Neural crest cell (in vitro differentiated cells): ENCODE data around the gene SPRED1. TPM values are rescaled to one million over a fixed set of nuclear protein-coding genes. Genes with fewer than 3 reads are reported as not detected.

ENCODE experiments used
- DNase-seq: peaks from one replicate; pipeline ENCODE4 v3.0.0; 2021; ENCODE audit warnings: low read depth, mixed read lengths, low spot score
- H3K27ac Mint-ChIP-seq: one replicate; pipeline ENCODE4 v1.8.0; 2021; ENCODE audit warnings: mild to moderate bottlenecking, mixed read lengths; ENCODE audit not compliant: unreplicated experiment
- H3K27me3 Mint-ChIP-seq: 2 replicates; pipeline ENCODE4 v1.8.0; 2021; ENCODE audit warnings: low read depth, mild to moderate bottlenecking, mixed read lengths
- H3K36me3 Mint-ChIP-seq: 2 replicates; pipeline ENCODE4 v1.8.0; 2021; ENCODE audit warnings: low read depth, mild to moderate bottlenecking, mixed read lengths
- H3K4me1 Mint-ChIP-seq: 2 replicates; pipeline ENCODE4 v1.8.0; 2021; ENCODE audit warnings: mixed read lengths
- H3K4me3 Mint-ChIP-seq: one replicate; pipeline ENCODE4 v1.8.0; 2021; ENCODE audit warnings: mild to moderate bottlenecking, mixed read lengths
- H3K9me3 Mint-ChIP-seq: 2 replicates; pipeline ENCODE4 v1.8.0; 2021; ENCODE audit warnings: mixed read lengths
- CTCF ChIP-seq: fragments of 200-600 bp; sonication (generic); conservative IDR thresholded peaks from 2 replicates; pipeline ENCODE4 v1.5.0; 2021; ENCODE audit warnings: antibody characterized with exemption, mild to moderate bottlenecking
- total RNA-seq: library from RNA; stranded (reverse); gene quantifications from 2 replicates; pipeline ENCODE4 v1.2.1, GENCODE V29; 2021

Gene SPRED1
- total RNA-seq, 1 donor from 2014 or later: 44.2 TPM

DNA sequence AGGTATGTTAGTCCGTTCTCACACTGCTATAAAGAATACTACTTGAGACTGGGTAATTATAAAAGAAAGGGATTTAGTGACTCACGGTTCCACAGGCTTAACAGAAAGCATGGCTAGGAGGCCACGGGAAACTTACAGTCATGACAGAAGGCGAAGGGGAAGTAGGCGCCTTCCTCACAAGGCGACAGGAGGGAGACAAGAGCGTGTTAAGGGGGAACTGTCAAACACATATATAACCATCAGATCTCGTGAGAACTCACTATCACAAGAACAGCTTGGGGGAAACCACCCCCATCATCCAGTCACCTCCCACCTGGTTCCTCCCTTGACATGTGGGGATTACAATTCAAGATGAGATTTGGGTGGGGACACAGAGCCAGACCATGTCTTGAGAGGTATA lies 30.4 kb downstream of the SPRED1 start:
- H3K4me1 Mint-ChIP-seq: peaks cover 33% of the 10 kb centered on the region
- no peaks in the 10 kb centered on the region for H3K27me3 Mint-ChIP-seq
- H3K36me3 Mint-ChIP-seq: peaks cover 9% of the 10 kb centered on the region
- H3K27ac Mint-ChIP-seq: peak overlapping the region; percentile 4
- H3K4me3 Mint-ChIP-seq: no peak overlapping the region
- TF ChIP-seq CTCF: no peak
- no peak for DNase-seq
- peaks cover 3% of the 10 kb centered on the region for H3K9me3 Mint-ChIP-seq

- H3K9me3 Mint-ChIP-seq: peaks cover 7% of the 10 kb centered on the region
Observed at GRCh38 chr15:38285456-38285855, 32.8 kb downstream of the SPRED1 start.

DNA sequence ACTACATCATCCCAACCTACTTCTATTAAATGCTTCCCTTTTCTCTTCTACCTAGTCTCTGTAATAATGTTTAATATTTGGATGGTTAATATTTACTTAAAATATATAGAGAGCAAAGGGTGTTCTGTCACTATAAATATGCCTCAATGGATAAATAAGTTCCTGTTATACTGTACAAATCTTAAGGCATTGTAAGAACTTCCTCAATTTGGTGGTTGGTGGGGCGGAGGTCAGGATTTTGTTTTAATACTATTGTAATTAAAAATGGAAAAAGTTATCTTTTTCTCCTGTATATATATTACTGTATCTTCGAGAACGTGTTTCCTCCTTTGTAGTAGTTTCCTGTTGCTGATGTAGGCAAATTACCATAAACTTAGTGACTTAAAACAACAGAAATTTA lies 41.5 kb downstream of the SPRED1 start:
- no peak for DNase-seq
- Mint-ChIP-seq H3K27me3 (no peaks in the 10 kb centered on the region), H3K36me3 (peaks cover 36% of the 10 kb centered on the region), H3K9me3 (peaks cover 18% of the 10 kb centered on the region), H3K4me1 (peaks cover 20% of the 10 kb centered on the region), H3K27ac (no peak overlapping the region), H3K4me3 (no peak overlapping the region)
- TF ChIP-seq CTCF: no peak

More at GRCh38 chr15:38285456-38285855, 32.8 kb downstream of the SPRED1 start:
- Mint-ChIP-seq H3K4me1 (peaks cover 21% of the 10 kb centered on the region), H3K27ac (peak overlapping the region; percentile 12), H3K36me3 (peaks cover 25% of the 10 kb centered on the region), H3K27me3 (no peaks in the 10 kb centered on the region), H3K4me3 (no peak overlapping the region)
- DNase-seq: no peak
- no peak for TF ChIP-seq CTCF

DNA sequence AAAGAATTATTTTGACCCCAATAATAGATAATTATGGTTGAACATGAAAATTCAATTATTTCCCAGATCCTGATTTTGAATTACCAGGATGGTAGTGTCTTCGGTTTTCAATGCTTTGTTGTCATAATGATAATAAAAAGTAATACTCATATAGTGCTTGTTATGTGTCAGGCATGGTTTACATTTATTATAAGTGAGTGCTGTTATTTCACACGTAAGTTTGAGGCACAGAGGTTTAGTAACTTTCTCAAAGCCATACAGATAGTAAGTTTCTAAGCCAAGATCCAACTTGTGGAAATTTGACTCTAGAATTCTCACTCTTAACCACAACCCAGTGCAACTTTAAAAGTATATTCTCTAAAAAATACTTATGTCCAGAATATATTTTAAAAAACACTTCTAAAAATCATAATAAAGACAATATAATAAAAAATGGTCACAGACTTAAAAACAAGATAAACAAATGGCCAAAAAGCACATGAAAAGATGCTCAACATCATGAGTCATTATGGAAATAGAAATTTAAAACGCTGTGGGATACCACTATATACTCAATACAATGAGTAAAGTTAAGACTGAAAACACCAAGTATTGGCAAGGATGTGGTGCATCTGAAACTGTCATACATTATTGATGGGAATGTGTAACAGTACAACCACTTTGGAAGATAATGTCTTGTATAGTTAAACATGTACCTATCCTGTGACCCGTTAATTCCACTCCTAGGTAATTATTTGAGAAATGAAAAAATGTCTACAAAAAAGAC lies 45.2 kb downstream of the SPRED1 start:
- H3K27ac Mint-ChIP-seq: no peak overlapping the region
- peaks cover 14% of the 10 kb centered on the region for H3K36me3 Mint-ChIP-seq
- no peaks in the 10 kb centered on the region for H3K9me3 Mint-ChIP-seq
- DNase-seq: no peak
- no peak overlapping the region for H3K4me3 Mint-ChIP-seq
- TF ChIP-seq CTCF: no peak
- H3K4me1 Mint-ChIP-seq: peaks cover 23% of the 10 kb centered on the region
- H3K27me3 Mint-ChIP-seq: no peaks in the 10 kb centered on the region

- Mint-ChIP-seq H3K9me3 (no peaks in the 10 kb centered on the region), H3K4me1 (peaks cover 25% of the 10 kb centered on the region), H3K27ac (no peak overlapping the region), H3K27me3 (no peaks in the 10 kb centered on the region), H3K4me3 (no peak overlapping the region), H3K36me3 (peaks cover 7% of the 10 kb centered on the region)
- no peak for TF ChIP-seq CTCF
- no peak for DNase-seq
Observed at GRCh38 chr15:38299216-38299615, 46.6 kb downstream of the SPRED1 start.
